H9 (cell line): ENCODE data around the gene IGSF9. TPM values are rescaled to one million over a fixed set of nuclear protein-coding genes. Genes with fewer than 3 reads are reported as not detected.
"Not testable (repeated sequence)": the region's sequence is repeated elsewhere in the genome, so short reads cannot be mapped to it uniquely, and the experiment has no call there.

Source experiments
- DNase-seq: peaks from one replicate; pipeline ENCODE4 v3.0.0-alpha.2; 2017
- H2AFZ ChIP-seq: one replicate; pipeline ENCODE4 v1.6.1; 2013; ENCODE audit warnings: mild to moderate bottlenecking, low read length, control low read depth, moderate library complexity
- H2AK5ac ChIP-seq: 2 replicates; pipeline ENCODE4 v1.6.1; 2013; ENCODE audit warnings: low read length, control low read depth, mixed read lengths; ENCODE audit not compliant: insufficient read length
- H2BK120ac ChIP-seq: one replicate; pipeline ENCODE4 v1.6.1; 2013; ENCODE audit warnings: low read depth, mild to moderate bottlenecking, low read length, control low read depth, inconsistent platforms; ENCODE audit not compliant: poor library complexity, severe bottlenecking
- H2BK12ac ChIP-seq: 2 replicates; pipeline ENCODE4 v1.6.1; 2013; ENCODE audit warnings: low read length, control low read depth, mixed read lengths, low read depth; ENCODE audit not compliant: insufficient read length
- H2BK15ac ChIP-seq: 2 replicates; pipeline ENCODE4 v1.6.1; 2013; ENCODE audit warnings: low read depth, low read length, control low read depth
- H2BK20ac ChIP-seq: one replicate; pipeline ENCODE4 v1.6.1; 2013; ENCODE audit warnings: low read depth, mild to moderate bottlenecking, low read length, control low read depth, inconsistent platforms; ENCODE audit not compliant: poor library complexity, severe bottlenecking
- H2BK5ac ChIP-seq: 2 replicates; pipeline ENCODE4 v1.6.1; 2013; ENCODE audit warnings: low read length, control low read depth, mixed read lengths; ENCODE audit not compliant: insufficient read length
- H3K14ac ChIP-seq: 2 replicates; pipeline ENCODE4 v1.6.1; 2013; ENCODE audit warnings: low read length, control low read depth; ENCODE audit not compliant: insufficient read depth
- H3K18ac ChIP-seq: 2 replicates; pipeline ENCODE4 v1.6.1; 2013; ENCODE audit warnings: low read depth, mild to moderate bottlenecking, mixed read lengths, low read length, control low read depth; ENCODE audit not compliant: insufficient read length
- H3K23ac ChIP-seq: 2 replicates; pipeline ENCODE4 v1.6.1; 2013; ENCODE audit warnings: low read length, control low read depth, mixed read lengths, low read depth; ENCODE audit not compliant: insufficient read length
- H3K23me2 ChIP-seq: 2 replicates; pipeline ENCODE4 v1.6.1; 2013; ENCODE audit warnings: low read depth, mild to moderate bottlenecking, mixed read lengths, low read length, control low read depth; ENCODE audit not compliant: insufficient read length, poor library complexity, severe bottlenecking
- H3K27ac ChIP-seq: 2 replicates; pipeline ENCODE4 v1.5.1; 2013; ENCODE audit warnings: low read length, control low read depth, mixed read lengths, low read depth; ENCODE audit not compliant: insufficient read length
- H3K27me3 ChIP-seq: 2 replicates; pipeline ENCODE4 v1.6.1; 2013; ENCODE audit warnings: low read length, control low read depth, inconsistent platforms; ENCODE audit not compliant: insufficient read depth
- H3K4ac ChIP-seq: 2 replicates; pipeline ENCODE4 v1.6.1; 2013; ENCODE audit warnings: low read depth, mild to moderate bottlenecking, control low read depth, inconsistent platforms, low read length, moderate library complexity
- H3K4me1 ChIP-seq: 2 replicates; pipeline ENCODE4 v1.6.1; 2013; ENCODE audit warnings: low read length, control low read depth, inconsistent platforms; ENCODE audit not compliant: insufficient read depth
- H3K4me2 ChIP-seq: 2 replicates; pipeline ENCODE4 v1.6.1; 2013; ENCODE audit warnings: low read length, control low read depth, mixed read lengths; ENCODE audit not compliant: insufficient read length, insufficient read depth
- H3K56ac ChIP-seq: 2 replicates; pipeline ENCODE4 v1.6.1; 2013; ENCODE audit warnings: low read depth, mild to moderate bottlenecking, mixed read lengths, low read length, control low read depth; ENCODE audit not compliant: insufficient read length
- H3K79me1 ChIP-seq: 2 replicates; pipeline ENCODE4 v1.6.1; 2013; ENCODE audit warnings: low read depth, mild to moderate bottlenecking, moderate library complexity, low read length, control low read depth, inconsistent platforms; ENCODE audit not compliant: insufficient read depth, poor library complexity, severe bottlenecking
- H3K79me2 ChIP-seq: 2 replicates; pipeline ENCODE4 v1.6.1; 2013; ENCODE audit warnings: low read length, control low read depth, inconsistent platforms; ENCODE audit not compliant: insufficient read depth
- H3K9ac ChIP-seq: 2 replicates; pipeline ENCODE4 v1.6.1; 2013; ENCODE audit warnings: low read length, control low read depth, mixed read lengths; ENCODE audit not compliant: insufficient read length; ENCODE audit errors: extremely low read depth
- H3K9me3 ChIP-seq: one replicate; pipeline ENCODE4 v1.6.1; 2013; ENCODE audit warnings: low read depth, low read length, inconsistent platforms; ENCODE audit not compliant: control insufficient read depth
- H3T11ph ChIP-seq: one replicate; pipeline ENCODE4 v1.6.1; 2013; ENCODE audit warnings: mild to moderate bottlenecking, low read length, control low read depth, inconsistent platforms
- H4K20me1 ChIP-seq: one replicate; pipeline ENCODE4 v1.6.1; 2013; ENCODE audit not compliant: control insufficient read depth, insufficient read length, insufficient read depth
- H4K5ac ChIP-seq: 2 replicates; pipeline ENCODE4 v1.6.1; 2013; ENCODE audit warnings: low read depth, mild to moderate bottlenecking, mixed read lengths, low read length, control low read depth; ENCODE audit not compliant: insufficient read length
- H4K8ac ChIP-seq: replicated peaks from 2 replicates; pipeline ENCODE4 v1.6.1; 2013; ENCODE audit warnings: low read length, control low read depth, mixed read lengths, low read depth; ENCODE audit not compliant: insufficient read length
- H4K91ac ChIP-seq: 2 replicates; pipeline ENCODE4 v1.6.1; 2013; ENCODE audit warnings: low read depth, mild to moderate bottlenecking, moderate library complexity, mixed read lengths, low read length, control low read depth; ENCODE audit not compliant: insufficient read length
- H3K27ac Mint-ChIP-seq, 3 experiments: 2 replicates in 2 of 3; 3 replicates in 1 of 3; pipeline ENCODE4 v1.8.0; 2020 to 2021; ENCODE audit warnings: mixed read lengths in 3 of 3, mild to moderate bottlenecking in 1 of 3, moderate library complexity in 1 of 3
- H3K27me3 Mint-ChIP-seq: 2 replicates; pipeline ENCODE4 v1.8.0; 2021; ENCODE audit warnings: low read depth, mild to moderate bottlenecking, moderate library complexity, mixed read lengths
- H3K36me3 Mint-ChIP-seq, 3 experiments: 2 replicates in 2 of 3; 3 replicates in 1 of 3; pipeline ENCODE4 v1.8.0; 2020 to 2021; ENCODE audit warnings: low read depth in 3 of 3, mixed read lengths in 3 of 3; ENCODE audit not compliant: insufficient read depth in 1 of 3
- H3K4me1 Mint-ChIP-seq, 2 experiments: 2 replicates each; pipeline ENCODE4 v1.8.0; 2020; ENCODE audit warnings: mixed read lengths in 2 of 2
- H3K4me3 Mint-ChIP-seq, 2 experiments: 2 replicates in 1 of 2; 3 replicates in 1 of 2; pipeline ENCODE4 v1.8.0; 2020 to 2021; ENCODE audit warnings: mild to moderate bottlenecking in 2 of 2, mixed read lengths in 2 of 2, moderate library complexity in 1 of 2
- H3K9me3 Mint-ChIP-seq, 2 experiments: 2 replicates in 1 of 2; 3 replicates in 1 of 2; pipeline ENCODE4 v1.8.0; 2020; ENCODE audit warnings: mild to moderate bottlenecking in 2 of 2, mixed read lengths in 2 of 2, moderate library complexity in 1 of 2
- WGBS: extraction: QIAGEN DNeasy Blood & Tissue Kit; methylation state at CpG from one replicate; pipeline ENCODE4 v1.1.7; 2013; ENCODE audit warnings: missing lambda C conversion rate, low lambda C conversion rate, mixed read lengths; ENCODE audit not compliant: insufficient read length; ENCODE audit errors: extremely low coverage; 5-methylcytosine and 5-hydroxymethylcytosine counted together
- total RNA-seq: library from RNA; stranded (reverse); gene quantifications from 2 replicates; pipeline ENCODE4 v1.2.1, GENCODE V29; 2021
- TF ChIP-seq, protein P1 (sequence below): fragments of 200-600 bp; sonication (generic); conservative IDR thresholded peaks from 3 replicates; pipeline ENCODE4 v1.8.0; 2021; ENCODE audit warnings: antibody characterized with exemption, mild to moderate bottlenecking

IGSF9 gene
- total RNA-seq, 1 experiment from 2014 or later, result 11.3 TPM

DNA sequence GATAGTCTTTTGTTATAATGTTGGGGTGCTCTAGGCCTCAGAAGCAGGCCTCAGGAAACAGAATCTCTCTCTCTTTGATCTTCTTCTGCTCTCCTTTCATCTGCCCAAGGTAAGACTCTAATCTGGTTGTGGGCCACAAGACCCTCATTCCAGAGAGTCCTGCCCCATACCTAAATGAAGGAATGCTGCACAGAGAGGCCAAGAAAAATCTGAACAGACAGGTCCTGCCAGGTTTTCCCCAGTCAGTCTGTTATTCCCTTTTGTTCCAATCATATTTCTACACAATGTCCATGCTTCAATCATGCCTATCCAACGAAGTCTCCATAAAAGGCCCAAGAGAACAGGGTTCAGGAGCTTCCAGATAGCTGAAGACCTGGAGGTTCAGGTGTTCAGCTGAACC is 38.5 kb downstream of the IGSF9 start:
- Histone ChIP-seq H2AK5ac (no peak overlapping the region), H2BK12ac (no peak overlapping the region), H3K27ac (no peak overlapping the region), H3K4me2 (no peak overlapping the region), H4K91ac (no peak overlapping the region), H4K20me1 (no peaks in the 10 kb centered on the region), H3K4me1 (peaks cover 14% of the 10 kb centered on the region; the same call in 1 of the 2 replicates), H2BK15ac (no peak overlapping the region), H3K4ac (no peak overlapping the region), H2BK5ac (no peak overlapping the region), H3K27me3 (no peaks in the 10 kb centered on the region), H3K23ac (no peak overlapping the region), H3K79me2 (no peaks in the 10 kb centered on the region), H4K5ac (no peak overlapping the region), H2BK120ac (no peak overlapping the region), H2BK20ac (no peak overlapping the region), H3K9me3 (no peaks in the 10 kb centered on the region), H3K79me1 (no peaks in the 10 kb centered on the region), H3T11ph (no peak overlapping the region), H2AFZ (no peak overlapping the region), H3K9ac (no peak overlapping the region), H3K14ac (no peak overlapping the region), H3K23me2 (no peaks in the 10 kb centered on the region), H3K56ac (no peak overlapping the region), H4K8ac (no peak overlapping the region), H3K18ac (no peak overlapping the region)
- H3K27me3 Mint-ChIP-seq, result peaks cover 5% of the 10 kb centered on the region; the same call in 1 of the 2 replicates
- no peak overlapping the region for H3K4me3 Mint-ChIP-seq
- peaks cover 8% of the 10 kb centered on the region in 2 experiments; a peak in 4 of 5 replicates for H3K9me3 Mint-ChIP-seq
- no peak for DNase-seq
- H3K27ac Mint-ChIP-seq, result no peak overlapping the region
- peaks cover 24 to 27% of the 10 kb centered on the region in 2 experiments for H3K4me1 Mint-ChIP-seq
- TF ChIP-seq, protein P1, sequence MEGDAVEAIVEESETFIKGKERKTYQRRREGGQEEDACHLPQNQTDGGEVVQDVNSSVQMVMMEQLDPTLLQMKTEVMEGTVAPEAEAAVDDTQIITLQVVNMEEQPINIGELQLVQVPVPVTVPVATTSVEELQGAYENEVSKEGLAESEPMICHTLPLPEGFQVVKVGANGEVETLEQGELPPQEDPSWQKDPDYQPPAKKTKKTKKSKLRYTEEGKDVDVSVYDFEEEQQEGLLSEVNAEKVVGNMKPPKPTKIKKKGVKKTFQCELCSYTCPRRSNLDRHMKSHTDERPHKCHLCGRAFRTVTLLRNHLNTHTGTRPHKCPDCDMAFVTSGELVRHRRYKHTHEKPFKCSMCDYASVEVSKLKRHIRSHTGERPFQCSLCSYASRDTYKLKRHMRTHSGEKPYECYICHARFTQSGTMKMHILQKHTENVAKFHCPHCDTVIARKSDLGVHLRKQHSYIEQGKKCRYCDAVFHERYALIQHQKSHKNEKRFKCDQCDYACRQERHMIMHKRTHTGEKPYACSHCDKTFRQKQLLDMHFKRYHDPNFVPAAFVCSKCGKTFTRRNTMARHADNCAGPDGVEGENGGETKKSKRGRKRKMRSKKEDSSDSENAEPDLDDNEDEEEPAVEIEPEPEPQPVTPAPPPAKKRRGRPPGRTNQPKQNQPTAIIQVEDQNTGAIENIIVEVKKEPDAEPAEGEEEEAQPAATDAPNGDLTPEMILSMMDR, result no peak
- peaks cover 0 to 6% (median 0%) of the 10 kb centered on the region in 3 experiments; a peak in 3 of 7 replicates for H3K36me3 Mint-ChIP-seq
- WGBS, result no CpG with 5 or more reads among the region's 1 CpG

DNA sequence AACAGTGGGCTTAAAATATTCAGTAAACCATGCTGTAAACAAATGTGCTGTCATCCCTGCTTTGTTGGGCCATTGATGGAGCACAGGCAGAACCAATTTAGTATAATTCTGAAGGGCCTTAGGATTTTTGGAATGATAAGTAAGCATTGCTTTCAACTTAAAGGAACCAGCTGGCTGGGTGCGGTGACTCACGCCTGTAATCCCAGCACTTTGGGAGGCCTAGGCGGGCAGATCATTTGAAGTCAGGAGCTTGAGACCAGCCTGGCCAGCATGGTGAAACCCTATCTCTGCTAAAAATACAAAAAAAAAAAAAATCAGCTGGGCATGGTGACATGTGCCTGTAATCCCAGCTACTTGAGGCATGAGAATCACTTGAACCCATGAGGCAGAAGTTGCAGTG is 41.4 kb downstream of the IGSF9 start:
- H3K56ac ChIP-seq, H3K9me3 Mint-ChIP-seq, H2BK12ac ChIP-seq, H2BK20ac ChIP-seq, H3K23me2 ChIP-seq, H3K23ac ChIP-seq, H3K4me1 ChIP-seq, H3K4me3 Mint-ChIP-seq, H2AFZ ChIP-seq, H3K27me3 ChIP-seq, H3K36me3 Mint-ChIP-seq, H3K14ac ChIP-seq, H4K20me1 ChIP-seq, H2BK15ac ChIP-seq, H2BK5ac ChIP-seq, DNase-seq, H3K9me3 ChIP-seq, H4K5ac ChIP-seq, H3K4ac ChIP-seq, H3K4me2 ChIP-seq, H3K79me1 ChIP-seq, H3K9ac ChIP-seq, H3T11ph ChIP-seq, H3K27ac ChIP-seq, H2BK120ac ChIP-seq, H4K91ac ChIP-seq, H3K27ac Mint-ChIP-seq, H2AK5ac ChIP-seq, H3K18ac ChIP-seq, H4K8ac ChIP-seq, H3K79me2 ChIP-seq: not testable (repeated sequence)
- Mint-ChIP-seq H3K27me3 (peaks cover 22% of the 10 kb centered on the region), H3K4me1 (peaks cover 21 to 23% of the 10 kb centered on the region in 2 experiments)
- no CpG with 5 or more reads among the region's 3 CpGs for WGBS
